UCSD-AML1 (cell line): Measurements from ENCODE around the gene LYG2.
"Not testable (repeated sequence)": the region's sequence is repeated elsewhere in the genome, so short reads cannot be mapped to it uniquely, and the experiment has no call there.

ENCODE experiments used
- DNase-seq: peaks from one replicate; lab custom pipeline; 2025; ENCODE audit not compliant: unreplicated experiment; lab: John Stamatoyannopoulos, UW

Gene LYG2

GRCh38 chr2:99255491-99256318, at the start of gene LYG2:
Gene LYG2 (minus strand): TSS chr2:99255666. CDS start chr2:99254260, 1,406 bp downstream.
- DNase-seq = peak; percentile 79

GRCh38 chr2:99301097-99301496, 45.6 kb upstream of the LYG2 start, which contains the start of gene LYG1:
Gene LYG1 (minus strand): TSS chr2:99301197. CDS start chr2:99295670, 5,527 bp downstream.
- not testable (repeated sequence) for DNase-seq

GRCh38 chr2:99299580-99299979, 44.1 kb upstream of the LYG2 start:
- no peak for DNase-seq

- no peak for DNase-seq
These were observed 42.5 kb upstream of the LYG2 start for GRCh38 chr2:99297994-99298393.

GRCh38 chr2:99285526-99285925, 30.1 kb upstream of the LYG2 start:
- no peak for DNase-seq

GRCh38 chr2:99279969-99280695, 24.7 kb upstream of the LYG2 start:
- DNase-seq = no peak

GRCh38 chr2:99278793-99279291, 23.4 kb upstream of the LYG2 start:
- no peak for DNase-seq

GRCh38 chr2:99278195-99278765, 22.8 kb upstream of the LYG2 start:
- DNase-seq = not testable (repeated sequence)

- no peak for DNase-seq
These were observed 20.4 kb upstream of the LYG2 start for GRCh38 chr2:99275882-99276281.

GRCh38 chr2:99261242-99261641, 5.8 kb upstream of the LYG2 start:
- DNase-seq = no peak

GRCh38 chr2:99260184-99260583, 4.7 kb upstream of the LYG2 start:
- DNase-seq = no peak

- DNase-seq = no peak
These were observed 4.0 kb upstream of the LYG2 start for GRCh38 chr2:99259465-99259864.

GRCh38 chr2:99256677-99257076, 1.2 kb upstream of the LYG2 start:
- DNase-seq = no peak

GRCh38 chr2:99249951-99250350, 5.5 kb downstream of the LYG2 start:
- DNase-seq = no peak

- DNase-seq = no peak
These were observed 13.3 kb downstream of the LYG2 start for GRCh38 chr2:99242151-99242550.

- no peak for DNase-seq
These were observed 15.0 kb downstream of the LYG2 start for GRCh38 chr2:99240431-99240830.

- DNase-seq = no peak
These were observed 16.9 kb downstream of the LYG2 start for GRCh38 chr2:99238599-99238998.

GRCh38 chr2:99233177-99233576, 22.3 kb downstream of the LYG2 start:
- not testable (repeated sequence) for DNase-seq

GRCh38 chr2:99217929-99218501, 37.5 kb downstream of the LYG2 start:
- peak; percentile 20 for DNase-seq

GRCh38 chr2:99216096-99216495, 39.4 kb downstream of the LYG2 start:
- DNase-seq = no peak

- no peak for DNase-seq
These were observed 50.0 kb downstream of the LYG2 start for GRCh38 chr2:99205491-99205890.
